PC-9 (cell line): ENCODE data around the gene SCG5. TPM values are rescaled to one million over a fixed set of nuclear protein-coding genes. Genes with fewer than 3 reads are reported as not detected.
A peak's percentile ranks its signal among the peaks of the same experiment; 100 is the strongest.

Experiments used
- BruUV-seq: library from RNA; stranded (reverse); fragments of 400-500 nt; replicated peaks from 2 replicates; lab custom pipeline; 2021; lab: Mats Ljungman, UMichigan
- CTCF ChIA-PET: fragments of 300-600 bp; sonication (Branson Sonifier 250); formaldehyde crosslinking; loops from one replicate; lab custom pipeline; 2022; ENCODE audit warnings: antibody characterized with exemption; lab: Charles Lee
- POLR2A ChIA-PET: fragments of 300-600 bp; sonication (Branson Sonifier 250); formaldehyde crosslinking; loops from one replicate; lab custom pipeline; 2022; ENCODE audit warnings: antibody characterized with exemption; ENCODE audit not compliant: unreplicated experiment; lab: Charles Lee
- DNase-seq, 2 experiments: peaks; one replicate each; pipeline versions ENCODE4 v3.0.0 to v3.0.0-alpha.2; 2015 to 2022; ENCODE audit warnings: mixed read lengths in 1 of 2
- H2AFZ ChIP-seq: fragments of 200-600 bp; sonication (generic); 2 replicates; pipeline ENCODE4 v1.8.1; 2017; ENCODE audit warnings: antibody characterized with exemption
- H3F3A ChIP-seq: fragments of 200-600 bp; sonication (generic); 2 replicates; pipeline ENCODE4 v1.8.1; 2017; ENCODE audit warnings: antibody characterized with exemption, mild to moderate bottlenecking, low read depth; ENCODE audit not compliant: insufficient read depth
- H3K27ac ChIP-seq: fragments of 200-600 bp; sonication (generic); 2 replicates; pipeline ENCODE4 v1.6.1; 2016; ENCODE audit warnings: mixed run types
- H3K27me3 ChIP-seq: fragments of 200-600 bp; sonication (generic); 2 replicates; pipeline ENCODE4 v1.6.1; 2016; ENCODE audit warnings: low read depth, mixed run types; ENCODE audit not compliant: insufficient read depth
- H3K36me3 ChIP-seq: fragments of 200-600 bp; sonication (generic); 2 replicates; pipeline ENCODE4 v1.6.1; 2016; ENCODE audit warnings: low read depth, mixed run types
- H3K4me1 ChIP-seq: fragments of 200-600 bp; sonication (generic); replicated peaks from 2 replicates; pipeline ENCODE4 v1.6.1; 2016; ENCODE audit warnings: mixed run types; ENCODE audit not compliant: insufficient read depth
- H3K4me2 ChIP-seq: fragments of 200-600 bp; sonication (generic); 2 replicates; pipeline ENCODE4 v1.6.1; 2017; ENCODE audit warnings: mixed run types
- H3K4me3 ChIP-seq: fragments of 200-600 bp; sonication (generic); 2 replicates; pipeline ENCODE4 v1.6.1; 2016; ENCODE audit warnings: mixed run types
- H3K79me2 ChIP-seq: fragments of 200-600 bp; sonication (generic); 2 replicates; pipeline ENCODE4 v1.6.1; 2017; ENCODE audit warnings: low read depth, mixed run types
- H3K9me2 ChIP-seq: fragments of 200-600 bp; sonication (generic); 2 replicates; pipeline ENCODE4 v1.8.1; 2017; ENCODE audit warnings: mild to moderate bottlenecking; ENCODE audit not compliant: insufficient read depth
- H3K9me3 ChIP-seq: fragments of 200-600 bp; sonication (generic); 2 replicates; pipeline ENCODE4 v1.8.1; 2016; ENCODE audit warnings: low read depth; ENCODE audit not compliant: insufficient read depth
- H4K20me1 ChIP-seq: fragments of 200-600 bp; sonication (generic); 2 replicates; pipeline ENCODE4 v1.8.1; 2017; ENCODE audit not compliant: insufficient read depth
- CTCF ChIP-seq: fragments of 200-600 bp; sonication (generic); conservative IDR thresholded peaks from 2 replicates; pipeline ENCODE4 v1.6.1; 2017; ENCODE audit warnings: mixed run types, antibody characterized with exemption, mild to moderate bottlenecking, moderate library complexity
- EZH2 ChIP-seq: fragments of 200-600 bp; sonication (generic); IDR thresholded peaks from 2 replicates; pipeline ENCODE4 v1.8.0; 2017; ENCODE audit warnings: antibody characterized with exemption, low read depth
- intact Hi-C: fragments of 100-400 bp; cut with micrococcal nuclease; formaldehyde crosslinking; loops from one replicate; pipeline ENCODE4 v1.10.0; 2022; ENCODE audit not compliant: unreplicated experiment
- total RNA-seq: library from RNA; stranded (reverse); gene quantifications from 2 replicates; pipeline ENCODE4 v1.2.3, GENCODE V29; 2021

The SCG5 gene
- total RNA-seq, 1 experiment from 2014 or later = 0.39 TPM

GRCh38 chr15:32729700-32730395 is 88.3 kb downstream of the SCG5 start:
- intact Hi-C loops = no loop called here

GRCh38 chr15:32730677-32731654 is 89.5 kb downstream of the SCG5 start:
- H3K36me3 ChIP-seq = no peaks in the 10 kb centered on the region
- H3K4me1 ChIP-seq = no peaks in the 10 kb centered on the region
- DNase-seq = peak in 1 of 2 experiments; percentile 90
- H2AFZ ChIP-seq = no peak overlapping the region
- no peaks in the 10 kb centered on the region for H3K9me3 ChIP-seq
- BruUV-seq = no TSS peak
- ChIA-PET CTCF (no interaction called here), POLR2A (no interaction called here)
- H4K20me1 ChIP-seq = no peaks in the 10 kb centered on the region
- intact Hi-C loops = no loop called here
- no peaks in the 10 kb centered on the region for H3K27me3 ChIP-seq
- no peak overlapping the region for H3K4me2 ChIP-seq
- TF ChIP-seq CTCF = no peak
- H3F3A ChIP-seq = no peaks in the 10 kb centered on the region
- H3K9me2 ChIP-seq = no peaks in the 10 kb centered on the region
- no peak overlapping the region for H3K27ac ChIP-seq
- no peaks in the 10 kb centered on the region for H3K79me2 ChIP-seq
- H3K4me3 ChIP-seq = no peak overlapping the region

More at GRCh38 chr15:32729700-32730395, 88.3 kb downstream of the SCG5 start:
- DNase-seq = no peak
- Histone ChIP-seq H3K4me1 (no peaks in the 10 kb centered on the region), H3K79me2 (no peaks in the 10 kb centered on the region), H3K36me3 (no peaks in the 10 kb centered on the region), H2AFZ (no peak overlapping the region), H3F3A (no peaks in the 10 kb centered on the region), H3K9me3 (no peaks in the 10 kb centered on the region), H3K4me2 (no peak overlapping the region), H3K27ac (no peak overlapping the region), H3K27me3 (no peaks in the 10 kb centered on the region), H4K20me1 (no peaks in the 10 kb centered on the region), H3K9me2 (no peaks in the 10 kb centered on the region), H3K4me3 (no peak overlapping the region)
- TF ChIP-seq EZH2 (no peak), CTCF (no peak)
- POLR2A ChIA-PET = no interaction called here
- CTCF ChIA-PET = no interaction called here
- no TSS peak for BruUV-seq

- H3K27me3 ChIP-seq = no peaks in the 10 kb centered on the region
- DNase-seq = no peak
- intact Hi-C loops = no loop called here
- no peak overlapping the region for H3K27ac ChIP-seq
- POLR2A ChIA-PET = no interaction called here
- no peak overlapping the region for H2AFZ ChIP-seq
- TF ChIP-seq EZH2 (no peak), CTCF (no peak)
- no peaks in the 10 kb centered on the region for H3K4me1 ChIP-seq
- no TSS peak for BruUV-seq
- no peaks in the 10 kb centered on the region for H3F3A ChIP-seq
- no peaks in the 10 kb centered on the region for H4K20me1 ChIP-seq
- H3K4me2 ChIP-seq = no peak overlapping the region
- H3K79me2 ChIP-seq = no peaks in the 10 kb centered on the region
- H3K9me3 ChIP-seq = no peaks in the 10 kb centered on the region
- CTCF ChIA-PET = no interaction called here
- no peaks in the 10 kb centered on the region for H3K9me2 ChIP-seq
- H3K4me3 ChIP-seq = no peak overlapping the region
- no peaks in the 10 kb centered on the region for H3K36me3 ChIP-seq
Measured at GRCh38 chr15:32732574-32733157, 91.2 kb downstream of the SCG5 start.
